Loucy (cell line): ENCODE measurements around the gene ROR1.

Experiments used
- H2AFZ ChIP-seq: fragments of 200-600 bp; sonication (generic); 2 replicates; pipeline ENCODE4 v1.6.0; 2016; ENCODE audit warnings: antibody characterized with exemption, mild to moderate bottlenecking, low read length, moderate library complexity
- H3F3A ChIP-seq: fragments of 200-600 bp; 2 replicates; pipeline ENCODE4 v1.6.0; 2016; ENCODE audit warnings: antibody characterized with exemption, low read depth, mild to moderate bottlenecking
- H3K27me3 ChIP-seq: fragments of 200-600 bp; sonication (generic); 2 replicates; pipeline ENCODE4 v1.6.1; 2014; ENCODE audit warnings: low read length, mild to moderate bottlenecking; ENCODE audit not compliant: insufficient read depth, poor library complexity, severe bottlenecking
- H3K36me3 ChIP-seq: fragments of 200-600 bp; sonication (generic); 2 replicates; pipeline ENCODE4 v1.6.1; 2016; ENCODE audit warnings: low read length; ENCODE audit not compliant: insufficient read depth
- H3K4me1 ChIP-seq: fragments of 200-600 bp; sonication (generic); 2 replicates; pipeline ENCODE4 v1.5.1; 2014; ENCODE audit warnings: low read length, mild to moderate bottlenecking; ENCODE audit not compliant: insufficient read depth, poor library complexity, severe bottlenecking
- H3K4me2 ChIP-seq: fragments of 200-600 bp; sonication (generic); 2 replicates; pipeline ENCODE4 v1.6.0; 2014; ENCODE audit warnings: antibody characterized with exemption, low read length, low read depth, mild to moderate bottlenecking; ENCODE audit not compliant: poor library complexity, severe bottlenecking
- H3K4me3 ChIP-seq: fragments of 200-600 bp; sonication (generic); 2 replicates; pipeline ENCODE4 v1.5.1; 2014; ENCODE audit warnings: low read length, mild to moderate bottlenecking, mixed read lengths; ENCODE audit not compliant: poor library complexity, severe bottlenecking
- H3K79me2 ChIP-seq: fragments of 200-600 bp; sonication (generic); 2 replicates; pipeline ENCODE4 v1.6.1; 2014; ENCODE audit warnings: low read length; ENCODE audit not compliant: insufficient read depth
- H3K9ac ChIP-seq: fragments of 200-600 bp; sonication (generic); 2 replicates; pipeline ENCODE4 v1.6.0; 2014; ENCODE audit warnings: mild to moderate bottlenecking, low read depth, low read length, moderate library complexity; ENCODE audit not compliant: poor library complexity, severe bottlenecking
- H3K9me2 ChIP-seq: fragments of 200-600 bp; sonication (generic); replicated peaks from 2 replicates; pipeline ENCODE4 v1.6.1; 2016; ENCODE audit warnings: low read depth, low read length, mixed read lengths
- H3K9me3 ChIP-seq: fragments of 200-600 bp; sonication (generic); 2 replicates; pipeline ENCODE4 v1.6.1; 2014; ENCODE audit warnings: mild to moderate bottlenecking, antibody characterized with exemption, low read length, low read depth; ENCODE audit not compliant: insufficient read depth
- H4K20me1 ChIP-seq: fragments of 200-600 bp; sonication (generic); 2 replicates; pipeline ENCODE4 v1.6.0; 2014; ENCODE audit warnings: antibody characterized with exemption, low read length, mild to moderate bottlenecking; ENCODE audit not compliant: insufficient read depth, poor library complexity, severe bottlenecking
- EZH2phosphoT487 ChIP-seq: fragments of 200-600 bp; IDR thresholded peaks from 2 replicates; pipeline ENCODE4 v1.6.1; 2018; ENCODE audit warnings: antibody characterized with exemption, mild to moderate bottlenecking, moderate library complexity, borderline replicate concordance
- TF ChIP-seq, protein P1 (sequence below): fragments of 200-600 bp; sonication (generic); conservative IDR thresholded peaks from 2 replicates; pipeline ENCODE4 v1.5.1; 2014; ENCODE audit warnings: mild to moderate bottlenecking, antibody characterized with exemption, low read length

Gene ROR1

DNA sequence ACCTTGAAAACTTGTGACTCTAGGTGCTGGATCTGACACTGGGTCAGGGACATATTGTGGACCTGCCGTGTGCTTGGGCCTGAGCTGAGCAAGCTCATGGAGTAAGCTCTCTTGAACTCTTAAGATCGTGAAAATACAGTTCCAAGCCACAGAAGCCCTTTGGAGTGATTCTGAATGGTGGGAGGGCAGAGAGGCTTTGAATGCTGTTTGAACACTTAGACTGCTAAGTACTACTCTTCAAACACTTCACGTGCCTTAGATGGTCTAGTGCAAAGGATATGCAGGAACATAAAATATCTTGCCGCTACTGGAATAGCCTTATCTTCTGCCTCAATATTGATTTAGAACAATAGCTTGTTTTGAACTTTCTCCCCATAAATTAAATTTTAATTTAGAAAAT lies 21.6 kb downstream of the ROR1 start:
- H3K9me3 ChIP-seq, result no peaks in the 10 kb centered on the region
- TF ChIP-seq, protein P1, sequence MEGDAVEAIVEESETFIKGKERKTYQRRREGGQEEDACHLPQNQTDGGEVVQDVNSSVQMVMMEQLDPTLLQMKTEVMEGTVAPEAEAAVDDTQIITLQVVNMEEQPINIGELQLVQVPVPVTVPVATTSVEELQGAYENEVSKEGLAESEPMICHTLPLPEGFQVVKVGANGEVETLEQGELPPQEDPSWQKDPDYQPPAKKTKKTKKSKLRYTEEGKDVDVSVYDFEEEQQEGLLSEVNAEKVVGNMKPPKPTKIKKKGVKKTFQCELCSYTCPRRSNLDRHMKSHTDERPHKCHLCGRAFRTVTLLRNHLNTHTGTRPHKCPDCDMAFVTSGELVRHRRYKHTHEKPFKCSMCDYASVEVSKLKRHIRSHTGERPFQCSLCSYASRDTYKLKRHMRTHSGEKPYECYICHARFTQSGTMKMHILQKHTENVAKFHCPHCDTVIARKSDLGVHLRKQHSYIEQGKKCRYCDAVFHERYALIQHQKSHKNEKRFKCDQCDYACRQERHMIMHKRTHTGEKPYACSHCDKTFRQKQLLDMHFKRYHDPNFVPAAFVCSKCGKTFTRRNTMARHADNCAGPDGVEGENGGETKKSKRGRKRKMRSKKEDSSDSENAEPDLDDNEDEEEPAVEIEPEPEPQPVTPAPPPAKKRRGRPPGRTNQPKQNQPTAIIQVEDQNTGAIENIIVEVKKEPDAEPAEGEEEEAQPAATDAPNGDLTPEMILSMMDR, result no peak
- no peak for TF ChIP-seq EZH2phosphoT487
- H3K9me2 ChIP-seq, result no peaks in the 10 kb centered on the region
- no peaks in the 10 kb centered on the region for H3K27me3 ChIP-seq
- H3K79me2 ChIP-seq, result no peaks in the 10 kb centered on the region
- no peak overlapping the region for H3K4me3 ChIP-seq
- H4K20me1 ChIP-seq, result no peaks in the 10 kb centered on the region
- no peak overlapping the region for H3K4me2 ChIP-seq
- H3K9ac ChIP-seq, result no peak overlapping the region
- H3K36me3 ChIP-seq, result no peaks in the 10 kb centered on the region
- no peaks in the 10 kb centered on the region for H3K4me1 ChIP-seq
- H2AFZ ChIP-seq, result no peak overlapping the region
- H3F3A ChIP-seq, result no peaks in the 10 kb centered on the region

DNA sequence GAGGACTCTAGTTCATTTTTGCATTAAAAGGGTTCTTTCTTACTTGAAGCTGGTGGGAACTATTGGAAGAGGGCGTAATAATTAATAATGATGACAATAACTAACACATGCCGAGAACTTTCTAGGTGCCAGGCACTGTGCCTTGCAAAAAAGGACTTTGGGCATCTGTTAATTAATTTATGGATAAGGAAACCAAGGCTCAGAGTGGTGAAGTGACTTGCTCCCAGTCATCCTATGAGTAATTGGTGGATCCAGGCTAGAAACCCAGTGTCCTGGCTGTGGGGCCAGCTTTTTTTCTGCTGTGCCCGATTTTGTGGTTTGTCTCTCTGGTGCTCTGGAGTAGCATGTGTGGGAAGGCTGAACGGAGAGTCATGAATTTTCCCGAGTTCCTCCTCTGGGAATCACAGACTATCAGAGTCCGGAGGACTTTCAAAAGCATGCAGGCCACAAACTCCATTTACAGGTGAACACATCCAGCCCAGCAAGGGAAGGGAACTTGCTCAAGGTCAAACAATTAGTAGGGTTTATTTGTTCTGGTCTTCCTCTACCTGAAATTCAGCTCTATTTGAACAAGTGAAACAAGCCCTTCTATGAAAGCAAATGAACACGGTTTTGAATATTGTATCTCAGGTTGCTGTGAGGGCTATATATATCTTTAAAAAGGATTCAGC lies 23.4 kb downstream of the ROR1 start:
- H3K36me3 ChIP-seq, result no peaks in the 10 kb centered on the region
- no peak overlapping the region for H3K9ac ChIP-seq
- no peaks in the 10 kb centered on the region for H4K20me1 ChIP-seq
- H3K27me3 ChIP-seq, result no peaks in the 10 kb centered on the region
- no peak overlapping the region for H3K4me2 ChIP-seq
- no peaks in the 10 kb centered on the region for H3F3A ChIP-seq
- no peaks in the 10 kb centered on the region for H3K4me1 ChIP-seq
- H3K79me2 ChIP-seq, result no peaks in the 10 kb centered on the region
- no peaks in the 10 kb centered on the region for H3K9me2 ChIP-seq
- H3K9me3 ChIP-seq, result no peaks in the 10 kb centered on the region
- no peak overlapping the region for H3K4me3 ChIP-seq
- no peak overlapping the region for H2AFZ ChIP-seq
- TF ChIP-seq, protein P1, result no peak
- no peak for TF ChIP-seq EZH2phosphoT487

DNA sequence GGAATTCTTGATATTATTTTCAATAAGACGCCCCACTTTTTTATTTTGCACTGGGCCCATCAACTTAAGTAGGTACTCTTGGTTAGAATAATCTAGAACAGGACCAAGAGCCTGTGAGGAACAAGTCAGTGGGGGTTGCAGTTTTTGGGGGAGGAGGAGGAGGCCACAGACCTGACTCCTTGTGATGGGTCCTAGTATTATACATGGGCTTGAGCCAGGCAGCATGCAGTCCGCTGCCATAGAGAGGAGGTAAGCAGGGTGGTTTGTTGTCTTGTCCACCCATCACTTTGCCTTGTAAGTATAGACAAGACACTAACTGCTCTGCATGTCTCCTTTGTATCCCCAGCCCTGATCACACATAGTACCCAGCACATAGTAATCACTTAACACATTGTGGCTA lies 24.5 kb downstream of the ROR1 start:
- no peaks in the 10 kb centered on the region for H3K36me3 ChIP-seq
- H3K4me2 ChIP-seq, result no peak overlapping the region
- no peaks in the 10 kb centered on the region for H3K79me2 ChIP-seq
- H4K20me1 ChIP-seq, result no peaks in the 10 kb centered on the region
- no peaks in the 10 kb centered on the region for H3K9me2 ChIP-seq
- TF ChIP-seq, protein P1, result no peak
- TF ChIP-seq EZH2phosphoT487, result no peak
- H2AFZ ChIP-seq, result no peak overlapping the region
- no peaks in the 10 kb centered on the region for H3K4me1 ChIP-seq
- no peaks in the 10 kb centered on the region for H3K9me3 ChIP-seq
- no peak overlapping the region for H3K9ac ChIP-seq
- no peaks in the 10 kb centered on the region for H3K27me3 ChIP-seq
- no peak overlapping the region for H3K4me3 ChIP-seq
- H3F3A ChIP-seq, result no peaks in the 10 kb centered on the region
